ENCODE measurements around the gene WARS2. TPM values are rescaled to one million over a fixed set of nuclear protein-coding genes. Genes with fewer than 3 reads are reported as not detected.

Gene WARS2
- polyA plus RNA-seq, 1 experiment = 12.6 TPM

GRCh38 chr1:119083980-119084379 is 56.5 kb downstream of the WARS2 start:
- Histone ChIP-seq H3K9me3 (ENCODE audit: control insufficient read depth, insufficient read depth, low read length) (no peaks in the 10 kb centered on the region), H3K27me3 (ENCODE audit: control insufficient read depth, insufficient read depth, low read length) (no peaks in the 10 kb centered on the region), H3K4me3 (ENCODE audit: low read depth, low read length) (no peak overlapping the region), H3K27ac (ENCODE audit: low read depth, low read length) (no peak overlapping the region)
- DNase-seq (ENCODE audit: low read depth, low spot score) = no peak
- ChIA-PET CTCF (interaction anchor here (1.3 kb wide), 1 partner anchor 212 kb away, joined by 3 read pairs; no protein-coding TSS in a partner anchor), POLR2A (no interaction called here)
- no peak for TF ChIP-seq CTCF (IDR thresholded peaks at IDR 0.05; ENCODE audit: low read depth, low read length)

GRCh38 chr1:119083479-119083878 is 57.0 kb downstream of the WARS2 start:
- ChIA-PET CTCF (no interaction called here), POLR2A (no interaction called here)
- TF ChIP-seq CTCF (IDR thresholded peaks at IDR 0.05; ENCODE audit: low read depth, low read length) = no peak
- H3K9me3 ChIP-seq (ENCODE audit: control insufficient read depth, insufficient read depth, low read length) = no peaks in the 10 kb centered on the region
- DNase-seq (ENCODE audit: low read depth, low spot score) = no peak
- H3K27ac ChIP-seq (ENCODE audit: low read depth, low read length) = no peak overlapping the region
- H3K27me3 ChIP-seq (ENCODE audit: control insufficient read depth, insufficient read depth, low read length) = no peaks in the 10 kb centered on the region
- no peak overlapping the region for H3K4me3 ChIP-seq (ENCODE audit: low read depth, low read length)

GRCh38 chr1:119081700-119082099 is 58.8 kb downstream of the WARS2 start:
- ChIA-PET CTCF (interaction anchor here (1.2 kb wide), 1 partner anchor 73 kb away, joined by 3 read pairs; no protein-coding TSS in a partner anchor), POLR2A (interaction anchor here (1.1 kb wide), 1 partner anchor 53 kb away, joined by 3 read pairs; no protein-coding TSS in a partner anchor)
- DNase-seq (ENCODE audit: low read depth, low spot score) = no peak
- Histone ChIP-seq H3K9me3 (ENCODE audit: control insufficient read depth, insufficient read depth, low read length) (no peaks in the 10 kb centered on the region), H3K4me3 (ENCODE audit: low read depth, low read length) (no peak overlapping the region), H3K27ac (ENCODE audit: low read depth, low read length) (no peak overlapping the region), H3K27me3 (ENCODE audit: control insufficient read depth, insufficient read depth, low read length) (no peaks in the 10 kb centered on the region)
- TF ChIP-seq CTCF (IDR thresholded peaks at IDR 0.05; ENCODE audit: low read depth, low read length) = no peak

- Histone ChIP-seq H3K4me3 (ENCODE audit: low read depth, low read length) (no peak overlapping the region), H3K27me3 (ENCODE audit: control insufficient read depth, insufficient read depth, low read length) (no peaks in the 10 kb centered on the region), H3K9me3 (ENCODE audit: control insufficient read depth, insufficient read depth, low read length) (no peaks in the 10 kb centered on the region), H3K27ac (ENCODE audit: low read depth, low read length) (no peak overlapping the region)
- ChIA-PET CTCF (interaction anchor here (1.2 kb wide), 1 partner anchor 73 kb away, joined by 3 read pairs; no protein-coding TSS in a partner anchor), POLR2A (interaction anchor here (1.1 kb wide), 1 partner anchor 54 kb away, joined by 3 read pairs; no protein-coding TSS in a partner anchor)
- DNase-seq (ENCODE audit: low read depth, low spot score) = no peak
- TF ChIP-seq CTCF (IDR thresholded peaks at IDR 0.05; ENCODE audit: low read depth, low read length) = no peak
These were observed 59.2 kb downstream of the WARS2 start for GRCh38 chr1:119081267-119081666.

GRCh38 chr1:119080586-119080985 is 59.9 kb downstream of the WARS2 start:
- CTCF ChIA-PET = no interaction called here
- peak; percentile 82 for DNase-seq (ENCODE audit: low read depth, low spot score)
- Histone ChIP-seq H3K9me3 (ENCODE audit: control insufficient read depth, insufficient read depth, low read length) (no peaks in the 10 kb centered on the region), H3K27me3 (ENCODE audit: control insufficient read depth, insufficient read depth, low read length) (no peaks in the 10 kb centered on the region), H3K4me3 (ENCODE audit: low read depth, low read length) (peak overlapping the region; percentile 46), H3K27ac (ENCODE audit: low read depth, low read length) (no peak overlapping the region)
- POLR2A ChIA-PET = interaction anchor here (1.1 kb wide), 1 partner anchor 55 kb away, joined by 3 read pairs; no protein-coding TSS in a partner anchor
- TF ChIP-seq CTCF (IDR thresholded peaks at IDR 0.05; ENCODE audit: low read depth, low read length) = no peak

All from AG04450 (cell line).